Gastrocnemius medialis (tissue), 4 donors: ENCODE data around the gene NMRK1. TPM values are rescaled to one million over a fixed set of nuclear protein-coding genes. Genes with fewer than 3 reads are reported as not detected.

Source experiments
- ATAC-seq, 2 donors: fragments of 150-250 bp; one replicate each; pipeline ENCODE4 v1.9.1; 2016
- DNase-seq, 2 donors: peaks; one replicate each; pipeline ENCODE4 v3.0.0-alpha.2; 2019
- H3K27ac ChIP-seq, 4 donors: fragments of 200-600 bp; sonication (generic); 1 replicate in 1 of 4; 2 replicates in 3 of 4; pipeline ENCODE4 v1.5.1; 2016 to 2018; ENCODE audit warnings: mild to moderate bottlenecking in 2 of 4, moderate library complexity in 1 of 4
- H3K27me3 ChIP-seq, 3 donors: fragments of 200-600 bp; sonication (generic) in 2 of 3; 1 replicate in 1 of 3; 2 replicates in 2 of 3; pipeline versions ENCODE4 v1.5.1 to v1.6.0; 2016 to 2019; ENCODE audit warnings: mild to moderate bottlenecking in 1 of 3, moderate library complexity in 1 of 3
- H3K36me3 ChIP-seq, 2 donors: fragments of 200-600 bp; sonication (generic) in 1 of 2; one replicate each; pipeline ENCODE4 v1.5.1; 2017 to 2018
- H3K4me1 ChIP-seq, 2 donors: fragments of 200-600 bp; sonication (generic) in 1 of 2; one replicate each; pipeline ENCODE4 v1.5.1; 2016 to 2017; ENCODE audit warnings: mild to moderate bottlenecking in 2 of 2
- H3K4me3 ChIP-seq, 4 donors: fragments of 200-600 bp; sonication (generic) in 3 of 4; 1 replicate in 1 of 4; 2 replicates in 3 of 4; pipeline ENCODE4 v1.5.1; 2016 to 2019; ENCODE audit warnings: mild to moderate bottlenecking in 2 of 4
- H3K9me3 ChIP-seq, 3 donors: fragments of 200-600 bp; sonication (generic) in 2 of 3; 1 replicate in 1 of 3; 2 replicates in 2 of 3; pipeline ENCODE4 v1.5.1; 2016 to 2019
- CTCF ChIP-seq, 5 experiments: fragments of 450-650 bp in 3 of 5; fragments of 200-600 bp in 2 of 5; sonication (generic) in 2 of 5; IDR thresholded peaks in 4 of 5; conservative IDR thresholded peaks in 1 of 5; 1 replicate in 4 of 5; 2 replicates in 1 of 5; pipeline ENCODE4 v1.5.1; 2016 to 2019; ENCODE audit warnings: antibody characterized with exemption in 5 of 5, mild to moderate bottlenecking in 3 of 5, moderate library complexity in 3 of 5
- POLR2A ChIP-seq, 2 donors: fragments of 450-650 bp; IDR thresholded peaks; one replicate each; pipeline ENCODE4 v1.6.1; 2017; ENCODE audit warnings: antibody characterized with exemption in 2 of 2, mild to moderate bottlenecking in 2 of 2, moderate library complexity in 2 of 2
- in situ Hi-C, 4 donors: fragments of 200-750 bp; cut with MboI; loops; one replicate each; pipeline versions ENCODE4 v1.15.0 to v1.8.0; 2017; ENCODE audit warnings: low sequenced_read_pairs in 4 of 4
- intact Hi-C: fragments of 100-400 bp; cut with DNase I; formaldehyde crosslinking; loops from one replicate; pipeline ENCODE4 v1.15.1; 2023; ENCODE audit warnings: low total_unique reads
- total RNA-seq, 4 donors: library from RNA; depleted of rRNA; stranded (reverse); fragments of >200 nt; gene quantifications; one replicate each; pipeline versions ENCODE4 v1.1.0 to v1.2.3, GENCODE V29; 2016

Gene NMRK1
- total RNA-seq, 4 donors from 2014 or later = 10.5 to 20.6 (median 18.6) TPM

DNA sequence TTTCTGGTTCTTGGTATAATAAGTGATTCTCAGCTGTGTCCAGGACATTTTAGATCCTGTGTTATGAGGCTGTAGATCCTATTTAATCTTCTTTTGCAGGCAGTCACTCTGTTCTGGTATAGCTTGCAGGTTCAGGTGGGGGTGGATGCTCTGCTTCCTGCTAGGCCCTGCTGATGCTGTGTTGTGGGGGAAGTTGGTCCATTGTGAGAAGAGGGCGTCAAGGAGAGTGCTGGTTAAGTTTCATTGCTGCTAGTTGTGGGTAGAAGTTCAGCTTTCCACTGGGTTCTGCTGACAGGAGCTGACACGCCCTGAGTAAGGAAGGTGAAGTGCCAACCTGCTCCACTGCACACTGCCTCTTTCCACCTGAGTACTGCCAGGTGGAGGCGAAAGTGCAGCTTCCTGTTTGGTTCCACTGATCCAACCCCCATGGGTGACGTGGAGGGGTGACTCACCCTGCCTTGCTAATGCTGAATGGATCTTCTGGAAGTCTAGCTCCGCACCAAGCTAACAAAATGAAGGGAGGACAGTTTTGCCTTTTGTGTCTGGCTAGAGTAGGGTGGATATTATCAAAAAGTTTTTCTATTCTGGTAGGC, 16.3 kb downstream of the NMRK1 start:
- in situ Hi-C loops (loop anchor here in 1 of 4 donors (10.0 kb wide), 2 partner anchors 47 to 117 kb away; partner anchors contain the start of genes C9orf40 and CARNMT1), intact Hi-C loops (no loop called here)
- Histone ChIP-seq H3K4me1 (no peaks in the 10 kb centered on the region), H3K4me3 (no peak overlapping the region), H3K27me3 (no peaks in the 10 kb centered on the region), H3K36me3 (peaks cover 0 to 13% of the 10 kb centered on the region in 2 donors), H3K27ac (no peak overlapping the region), H3K9me3 (no peaks in the 10 kb centered on the region)
- no peak for DNase-seq
- ATAC-seq = no peak
- TF ChIP-seq CTCF (IDR thresholded peaks at IDR 0.05 in 4 of 5, conservative IDR thresholded peaks at IDR 0.05 in 1 of 5) (no peak), POLR2A (IDR thresholded peaks at IDR 0.05) (no peak)

- Histone ChIP-seq H3K27me3 (no peaks in the 10 kb centered on the region), H3K27ac (no peak overlapping the region), H3K36me3 (peaks cover 0 to 13% of the 10 kb centered on the region in 2 donors), H3K4me3 (no peak overlapping the region), H3K9me3 (no peaks in the 10 kb centered on the region), H3K4me1 (no peaks in the 10 kb centered on the region)
- DNase-seq (no peak), ATAC-seq (no peak)
- TF ChIP-seq POLR2A (IDR thresholded peaks at IDR 0.05) (no peak), CTCF (IDR thresholded peaks at IDR 0.05 in 4 of 5, conservative IDR thresholded peaks at IDR 0.05 in 1 of 5) (no peak)
- intact Hi-C loops = no loop called here
- in situ Hi-C loops = no loop called here
These were observed 18.8 kb downstream of the NMRK1 start for GRCh38 chr9:75069171-75069570.

- peaks cover 0 to 13% of the 10 kb centered on the region in 2 donors for H3K36me3 ChIP-seq
- ATAC-seq = no peak
- H3K27me3 ChIP-seq = no peaks in the 10 kb centered on the region
- H3K4me1 ChIP-seq = peaks cover 0 to 6% of the 10 kb centered on the region in 2 donors
- no peaks in the 10 kb centered on the region for H3K9me3 ChIP-seq
- no peak overlapping the region for H3K4me3 ChIP-seq
- no peak for DNase-seq
- TF ChIP-seq POLR2A (IDR thresholded peaks at IDR 0.05) = no peak
- TF ChIP-seq CTCF (IDR thresholded peaks at IDR 0.05 in 4 of 5, conservative IDR thresholded peaks at IDR 0.05 in 1 of 5) = no peak
- H3K27ac ChIP-seq = no peak overlapping the region
- in situ Hi-C loops = no loop called here
- intact Hi-C loops = no loop called here
These were observed 20.1 kb downstream of the NMRK1 start for GRCh38 chr9:75067894-75068293.

GRCh38 chr9:75065510-75065909, 22.4 kb downstream of the NMRK1 start:
- Histone ChIP-seq H3K27me3 (no peaks in the 10 kb centered on the region), H3K4me3 (no peak overlapping the region), H3K36me3 (peaks cover 0 to 18% of the 10 kb centered on the region in 2 donors), H3K9me3 (no peaks in the 10 kb centered on the region), H3K4me1 (peaks cover 0 to 6% of the 10 kb centered on the region in 2 donors), H3K27ac (no peak overlapping the region)
- intact Hi-C loops = no loop called here
- no peak for ATAC-seq
- in situ Hi-C loops = no loop called here
- no peak for TF ChIP-seq POLR2A (IDR thresholded peaks at IDR 0.05)
- TF ChIP-seq CTCF (IDR thresholded peaks at IDR 0.05 in 4 of 5, conservative IDR thresholded peaks at IDR 0.05 in 1 of 5) = no peak
- DNase-seq = no peak
